ENCODE measurements around the gene PCDHGB1. TPM values are rescaled to one million over a fixed set of nuclear protein-coding genes. Genes with fewer than 3 reads are reported as not detected.
"Not testable (repeated sequence)": the region's sequence is repeated elsewhere in the genome, so short reads cannot be mapped to it uniquely, and the experiment has no call there.

Gene PCDHGB1
- total RNA-seq, 1 experiment from 2014 or later: 2.0 TPM

DNA sequence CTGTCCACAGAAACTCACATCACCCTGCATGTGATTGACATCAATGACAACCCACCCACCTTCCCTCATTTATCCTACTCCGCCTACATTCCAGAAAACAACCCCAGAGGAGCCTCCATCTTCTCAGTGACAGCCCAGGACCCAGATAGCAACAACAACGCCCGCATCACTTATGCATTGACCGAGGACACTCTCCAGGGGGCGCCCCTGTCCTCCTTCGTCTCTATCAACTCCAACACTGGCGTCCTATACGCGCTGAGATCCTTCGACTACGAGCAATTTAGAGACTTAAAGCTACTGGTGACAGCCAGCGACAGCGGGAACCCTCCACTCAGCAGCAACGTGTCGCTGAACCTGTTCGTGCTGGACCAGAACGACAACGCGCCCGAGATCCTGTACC is 4.6 kb upstream of the PCDHGB1 start:
- ChIA-PET CTCF (no interaction called here), POLR2A (no interaction called here)
- no peak for DNase-seq (ENCODE audit: low read depth, low spot score)
- Histone ChIP-seq H3K4me3 (ENCODE audit: low read depth in 2 of 2, low read length in 2 of 2) (no peak overlapping the region), H3K27me3 (ENCODE audit: control insufficient read depth, insufficient read depth, low read length) (no peaks in the 10 kb centered on the region; the same call in 1 of the 2 replicates), H3K27ac (ENCODE audit: low read length) (no peak overlapping the region), H3K36me3 (ENCODE audit: control insufficient read depth, insufficient read depth, low read length) (no peaks in the 10 kb centered on the region), H3K4me1 (ENCODE audit: control insufficient read depth, insufficient read depth, low read length) (no peaks in the 10 kb centered on the region), H3K9me3 (ENCODE audit: control insufficient read depth, insufficient read depth, low read depth, low read length) (no peaks in the 10 kb centered on the region; the same call in 1 of the 2 replicates)
- intact Hi-C loops (cut with micrococcal nuclease; ENCODE audit: unreplicated experiment): no loop called here
- in situ Hi-C loops (cut with HindIII; ENCODE audit: low pct_unique_long_range_greater_than_20kb, low sequenced_read_pairs): loop anchor here (25.0 kb wide), 1 partner anchor 158 kb away; the partner anchor contains the start of genes PCDHB10, PCDHB11, PCDHB16 and PCDHB8
- BruUV-seq (replicated peaks): no TSS peak
- no peak for ATAC-seq
- TF ChIP-seq, protein P1, sequence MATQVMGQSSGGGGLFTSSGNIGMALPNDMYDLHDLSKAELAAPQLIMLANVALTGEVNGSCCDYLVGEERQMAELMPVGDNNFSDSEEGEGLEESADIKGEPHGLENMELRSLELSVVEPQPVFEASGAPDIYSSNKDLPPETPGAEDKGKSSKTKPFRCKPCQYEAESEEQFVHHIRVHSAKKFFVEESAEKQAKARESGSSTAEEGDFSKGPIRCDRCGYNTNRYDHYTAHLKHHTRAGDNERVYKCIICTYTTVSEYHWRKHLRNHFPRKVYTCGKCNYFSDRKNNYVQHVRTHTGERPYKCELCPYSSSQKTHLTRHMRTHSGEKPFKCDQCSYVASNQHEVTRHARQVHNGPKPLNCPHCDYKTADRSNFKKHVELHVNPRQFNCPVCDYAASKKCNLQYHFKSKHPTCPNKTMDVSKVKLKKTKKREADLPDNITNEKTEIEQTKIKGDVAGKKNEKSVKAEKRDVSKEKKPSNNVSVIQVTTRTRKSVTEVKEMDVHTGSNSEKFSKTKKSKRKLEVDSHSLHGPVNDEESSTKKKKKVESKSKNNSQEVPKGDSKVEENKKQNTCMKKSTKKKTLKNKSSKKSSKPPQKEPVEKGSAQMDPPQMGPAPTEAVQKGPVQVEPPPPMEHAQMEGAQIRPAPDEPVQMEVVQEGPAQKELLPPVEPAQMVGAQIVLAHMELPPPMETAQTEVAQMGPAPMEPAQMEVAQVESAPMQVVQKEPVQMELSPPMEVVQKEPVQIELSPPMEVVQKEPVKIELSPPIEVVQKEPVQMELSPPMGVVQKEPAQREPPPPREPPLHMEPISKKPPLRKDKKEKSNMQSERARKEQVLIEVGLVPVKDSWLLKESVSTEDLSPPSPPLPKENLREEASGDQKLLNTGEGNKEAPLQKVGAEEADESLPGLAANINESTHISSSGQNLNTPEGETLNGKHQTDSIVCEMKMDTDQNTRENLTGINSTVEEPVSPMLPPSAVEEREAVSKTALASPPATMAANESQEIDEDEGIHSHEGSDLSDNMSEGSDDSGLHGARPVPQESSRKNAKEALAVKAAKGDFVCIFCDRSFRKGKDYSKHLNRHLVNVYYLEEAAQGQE (IDR thresholded peaks at IDR 0.05; ENCODE audit: insufficient read depth in 1 of 2, low read depth in 2 of 2, low read length in 1 of 2): no peak
- TF ChIP-seq SIN3A (IDR thresholded peaks at IDR 0.05; ENCODE audit: borderline replicate concordance, insufficient read depth, low read depth, low read length) (no peak), CTCF (IDR thresholded peaks at IDR 0.05) (no peak), TCF7L2 (IDR thresholded peaks at IDR 0.05; ENCODE audit: low read depth, low read length) (no peak), POLR2AphosphoS5 (IDR thresholded peaks at IDR 0.05; ENCODE audit: low read depth, low read length) (no peak)

- H3K27me3 ChIP-seq (ENCODE audit: control insufficient read depth, insufficient read depth, low read length); BruUV-seq (replicated peaks); CTCF ChIA-PET; H3K36me3 ChIP-seq (ENCODE audit: control insufficient read depth, insufficient read depth, low read length); H3K4me1 ChIP-seq (ENCODE audit: control insufficient read depth, insufficient read depth, low read length); POLR2A ChIA-PET; intact Hi-C loops (cut with micrococcal nuclease; ENCODE audit: unreplicated experiment); H3K27ac ChIP-seq (ENCODE audit: low read length); ATAC-seq; DNase-seq (ENCODE audit: low read depth, low spot score); H3K4me3 ChIP-seq (ENCODE audit: low read depth in 2 of 2, low read length in 2 of 2); H3K9me3 ChIP-seq (ENCODE audit: control insufficient read depth, insufficient read depth, low read depth, low read length): not testable (repeated sequence)
- in situ Hi-C loops (cut with HindIII; ENCODE audit: low pct_unique_long_range_greater_than_20kb, low sequenced_read_pairs): loop anchor here (25.0 kb wide), 1 partner anchor 159 kb away; the partner anchor contains the start of genes PCDHB10, PCDHB11, PCDHB16 and PCDHB8
Observed at GRCh38 chr5:141346017-141346416, 3.9 kb upstream of the PCDHGB1 start.

- ChIA-PET POLR2A (no interaction called here), CTCF (no interaction called here)
Observed at GRCh38 chr5:141351591-141351990, 1.7 kb downstream of the PCDHGB1 start.

More at GRCh38 chr5:141351591-141351990, 1.7 kb downstream of the PCDHGB1 start:
- H3K4me3 ChIP-seq (ENCODE audit: low read depth in 2 of 2, low read length in 2 of 2): no peak overlapping the region
- no peaks in the 10 kb centered on the region; the same call in 1 of the 2 replicates for H3K27me3 ChIP-seq (ENCODE audit: control insufficient read depth, insufficient read depth, low read length)
- ATAC-seq (no peak), DNase-seq (ENCODE audit: low read depth, low spot score) (no peak)
- no TSS peak for BruUV-seq (replicated peaks)
- no peak overlapping the region for H3K27ac ChIP-seq (ENCODE audit: low read length)
- H3K36me3 ChIP-seq (ENCODE audit: control insufficient read depth, insufficient read depth, low read length): no peaks in the 10 kb centered on the region
- H3K9me3 ChIP-seq (ENCODE audit: control insufficient read depth, insufficient read depth, low read depth, low read length): no peaks in the 10 kb centered on the region
- TF ChIP-seq CTCF (IDR thresholded peaks at IDR 0.05): no peak
- no peak for TF ChIP-seq SIN3A (IDR thresholded peaks at IDR 0.05; ENCODE audit: borderline replicate concordance, insufficient read depth, low read depth, low read length)
- TF ChIP-seq TCF7L2 (IDR thresholded peaks at IDR 0.05; ENCODE audit: low read depth, low read length): no peak
- no peak for TF ChIP-seq POLR2AphosphoS5 (IDR thresholded peaks at IDR 0.05; ENCODE audit: low read depth, low read length)
- TF ChIP-seq, protein P1 (IDR thresholded peaks at IDR 0.05; ENCODE audit: insufficient read depth in 1 of 2, low read depth in 2 of 2, low read length in 1 of 2): no peak
- intact Hi-C loops (cut with micrococcal nuclease; ENCODE audit: unreplicated experiment): loop anchor here (10.0 kb wide), 1 partner anchor 173 kb away; no protein-coding TSS in a partner anchor
- in situ Hi-C loops (cut with HindIII; ENCODE audit: low pct_unique_long_range_greater_than_20kb, low sequenced_read_pairs): no loop called here
- no peaks in the 10 kb centered on the region for H3K4me1 ChIP-seq (ENCODE audit: control insufficient read depth, insufficient read depth, low read length)
